Naive B cell (primary cell): ENCODE measurements around the gene H2AZ2. TPM values are rescaled to one million over a fixed set of nuclear protein-coding genes. Genes with fewer than 3 reads are reported as not detected.
"Not testable (repeated sequence)": the region's sequence is repeated elsewhere in the genome, so short reads cannot be mapped to it uniquely, and the experiment has no call there.

ENCODE experiments used
- ATAC-seq, 2 donors: fragments of 150-1000 bp; cut with Tn5 transposase; 2 replicates each; pipeline ENCODE4 v1.10.0; 2021; ENCODE audit warnings: low read depth in 2 of 2, mild to moderate bottlenecking in 2 of 2, moderate library complexity in 2 of 2
- DNase-seq: peaks from one replicate; pipeline ENCODE4 v3.0.0; 2022
- H3K27ac Mint-ChIP-seq, 6 donors: one replicate each; pipeline ENCODE4 v1.8.0; 2020 to 2022; ENCODE audit warnings: mild to moderate bottlenecking in 6 of 6, mixed read lengths in 6 of 6, moderate library complexity in 5 of 6, inconsistent platforms in 2 of 6
- H3K27me3 Mint-ChIP-seq, 3 donors: one replicate each; pipeline ENCODE4 v1.8.0; 2021 to 2022; ENCODE audit warnings: mixed read lengths in 3 of 3, mild to moderate bottlenecking in 1 of 3
- H3K36me3 Mint-ChIP-seq, 2 donors: one replicate each; pipeline ENCODE4 v1.8.0; 2020 to 2022; ENCODE audit warnings: mixed read lengths in 2 of 2, inconsistent platforms in 1 of 2, mild to moderate bottlenecking in 1 of 2
- H3K4me1 Mint-ChIP-seq, 3 donors: one replicate each; pipeline ENCODE4 v1.8.0; 2020 to 2022; ENCODE audit warnings: mixed read lengths in 3 of 3, inconsistent platforms in 1 of 3, mild to moderate bottlenecking in 1 of 3, moderate library complexity in 1 of 3
- H3K4me3 Mint-ChIP-seq, 8 donors: one replicate each; pipeline ENCODE4 v1.8.0; 2020 to 2022; ENCODE audit warnings: mild to moderate bottlenecking in 8 of 8, mixed read lengths in 8 of 8, moderate library complexity in 8 of 8, inconsistent platforms in 2 of 8
- H3K9me3 Mint-ChIP-seq, 7 donors: one replicate each; pipeline ENCODE4 v1.8.0; 2020 to 2022; ENCODE audit warnings: mixed read lengths in 7 of 7, mild to moderate bottlenecking in 5 of 7, inconsistent platforms in 2 of 7, moderate library complexity in 1 of 7
- polyA plus RNA-seq, 6 donors: library from polyadenylated mRNA; unstranded; fragments of 300-500 nt; fragmentation: Illumina TruSeq; gene quantifications; one replicate each; pipeline ENCODE4 v1.2.3, GENCODE V29; 2021; ENCODE audit warnings: low read depth in 6 of 6

H2AZ2 gene
- polyA plus RNA-seq, 6 donors from 2014 or later: 128 to 168 (median 145) TPM

GRCh38 chr7:44797329-44798258, 50.3 kb downstream of the H2AZ2 start:
- H3K36me3 Mint-ChIP-seq: peaks cover 0 to 18% of the 10 kb centered on the region in 2 donors
- no peaks in the 10 kb centered on the region for H3K27me3 Mint-ChIP-seq
- ATAC-seq (peak; percentile 50 to 51), DNase-seq (peak; percentile 79)
- H3K27ac Mint-ChIP-seq: peak overlapping the region; percentile 97 to 99 (median 99)
- peak overlapping the region; percentile 94 to 99 (median 97) for H3K4me3 Mint-ChIP-seq
- peaks cover 17 to 41% (median 31%) of the 10 kb centered on the region in 3 donors for H3K4me1 Mint-ChIP-seq
- no peaks in the 10 kb centered on the region for H3K9me3 Mint-ChIP-seq

- H3K27ac Mint-ChIP-seq: peak within 1 kb of the TSS; percentile 97 to 99 (median 99)
- no peaks in the 10 kb centered on the region for H3K27me3 Mint-ChIP-seq
- ATAC-seq (peak; percentile 86 to 88), DNase-seq (peak; percentile 98)
- peaks cover 17 to 39% (median 31%) of the 10 kb centered on the region in 3 donors for H3K4me1 Mint-ChIP-seq
- H3K4me3 Mint-ChIP-seq: peak within 1 kb of the TSS; percentile 94 to 99 (median 97)
- no peaks in the 10 kb centered on the region for H3K9me3 Mint-ChIP-seq
- peaks cover 0 to 16% of the 10 kb centered on the region in 2 donors for H3K36me3 Mint-ChIP-seq
Observed at GRCh38 chr7:44796504-44797328, 51.2 kb downstream of the H2AZ2 start, which contains the start of gene PPIA. Gene PPIA (plus strand): TSS chr7:44796681. CDS start chr7:44796725, 44 bp downstream.

DNA sequence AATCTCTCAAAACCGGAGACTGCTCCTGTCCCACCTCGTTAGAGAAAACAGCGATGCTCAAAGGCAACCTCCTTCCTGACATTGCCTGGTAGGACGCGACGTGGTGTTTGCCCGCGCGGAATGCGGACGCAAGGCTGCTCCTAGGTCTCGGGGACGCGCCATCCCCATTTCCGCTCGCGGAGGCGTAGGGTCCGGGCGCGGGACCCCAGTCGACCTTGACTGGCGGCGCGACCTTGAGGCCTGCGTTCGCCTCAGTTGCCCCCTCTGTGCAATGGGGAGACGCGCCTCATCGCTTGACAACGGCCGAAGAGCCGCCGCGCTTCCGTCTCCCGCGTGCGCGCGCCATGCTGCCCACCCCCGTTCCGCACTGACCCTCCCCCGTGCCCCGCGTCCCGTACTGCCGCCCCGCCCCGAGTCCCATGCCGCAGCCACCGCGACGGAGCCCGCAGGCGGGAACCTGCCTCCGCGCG, 51.8 kb downstream of the H2AZ2 start:
- Mint-ChIP-seq H3K36me3 (peaks cover 0 to 14% of the 10 kb centered on the region in 2 donors), H3K4me3 (peak overlapping the region; percentile 94 to 99 (median 97)), H3K9me3 (no peaks in the 10 kb centered on the region), H3K4me1 (peaks cover 17 to 33% (median 30%) of the 10 kb centered on the region in 3 donors), H3K27ac (peak overlapping the region; percentile 92 to 99 (median 97)), H3K27me3 (no peaks in the 10 kb centered on the region)
- no peak for DNase-seq
- peak; percentile 6 to 10 for ATAC-seq

DNA sequence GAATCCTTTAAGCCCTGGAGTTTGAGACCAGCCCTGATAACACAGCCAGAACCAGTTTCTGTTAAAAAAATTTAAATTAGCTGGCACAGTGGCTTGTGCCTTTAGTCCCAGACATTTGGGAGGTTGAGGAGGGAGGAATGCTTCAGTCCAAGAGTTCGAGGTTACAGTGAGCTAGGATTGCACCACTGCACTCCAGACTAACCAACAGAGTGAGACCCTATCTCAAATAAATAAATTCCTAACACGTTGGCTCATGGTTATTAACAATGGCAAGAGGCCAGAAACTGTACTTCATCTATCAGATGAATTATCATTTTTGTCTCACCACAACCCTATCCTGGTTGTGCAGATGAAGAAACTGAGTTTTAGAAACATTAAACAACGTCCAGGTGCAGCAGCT, 53.6 kb downstream of the H2AZ2 start:
- H3K36me3 Mint-ChIP-seq: no peaks in the 10 kb centered on the region
- no peak for ATAC-seq
- no peaks in the 10 kb centered on the region for H3K9me3 Mint-ChIP-seq
- peak overlapping the region in 1 of 6 donors; percentile 49 for H3K27ac Mint-ChIP-seq
- no peak for DNase-seq
- H3K4me3 Mint-ChIP-seq: peak overlapping the region in 4 of 8 donors; percentile 32 to 74 (median 52)
- peaks cover 13 to 22% (median 20%) of the 10 kb centered on the region in 3 donors for H3K4me1 Mint-ChIP-seq
- no peaks in the 10 kb centered on the region for H3K27me3 Mint-ChIP-seq

- no peak for ATAC-seq
- Mint-ChIP-seq H3K27me3 (no peaks in the 10 kb centered on the region), H3K4me3 (peak overlapping the region in 4 of 8 donors; percentile 4 to 74 (median 34)), H3K27ac (peak overlapping the region in 1 of 6 donors; percentile 49), H3K36me3 (no peaks in the 10 kb centered on the region), H3K9me3 (no peaks in the 10 kb centered on the region), H3K4me1 (peaks cover 13 to 22% (median 19%) of the 10 kb centered on the region in 3 donors)
- DNase-seq: no peak
Observed at GRCh38 chr7:44793919-44794318, 54.0 kb downstream of the H2AZ2 start.

- DNase-seq: no peak
- ATAC-seq: no peak
- Mint-ChIP-seq H3K4me1 (peaks cover 9 to 13% (median 9%) of the 10 kb centered on the region in 3 donors), H3K27me3 (no peaks in the 10 kb centered on the region), H3K9me3 (no peaks in the 10 kb centered on the region), H3K4me3 (peak overlapping the region in 1 of 8 donors; percentile 29), H3K36me3 (no peaks in the 10 kb centered on the region), H3K27ac (peak overlapping the region in 3 of 6 donors; percentile 3 to 90 (median 52))
Observed at GRCh38 chr7:44791278-44792219, 56.3 kb downstream of the H2AZ2 start.

- Mint-ChIP-seq H3K27ac (peak overlapping the region in 1 of 6 donors; percentile 3), H3K36me3 (no peaks in the 10 kb centered on the region), H3K4me3 (peak overlapping the region in 1 of 8 donors; percentile 51), H3K27me3 (no peaks in the 10 kb centered on the region), H3K9me3 (no peaks in the 10 kb centered on the region), H3K4me1 (peaks cover 5 to 12% (median 9%) of the 10 kb centered on the region in 3 donors)
- no peak for DNase-seq
- no peak for ATAC-seq
Observed at GRCh38 chr7:44789990-44790389, 57.9 kb downstream of the H2AZ2 start.

DNA sequence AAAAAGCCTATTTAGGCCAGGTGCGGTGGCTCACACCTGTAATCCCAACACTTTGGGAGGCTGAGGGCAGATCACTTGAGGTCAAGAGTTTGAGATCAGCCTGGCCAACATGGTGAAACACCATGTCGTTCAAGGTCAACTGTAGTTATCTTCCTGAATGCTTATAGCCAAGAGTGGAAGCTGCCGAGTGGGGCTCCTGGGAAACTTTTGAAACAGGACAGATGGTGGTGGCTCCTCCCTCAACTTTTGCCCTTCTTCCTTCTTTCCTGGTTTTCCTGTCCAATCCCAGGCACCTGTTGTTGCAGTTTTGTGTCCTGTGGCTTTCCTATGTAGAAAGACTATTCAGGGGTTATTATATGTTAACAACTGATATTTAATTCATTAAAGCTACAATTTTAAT, 60.1 kb downstream of the H2AZ2 start:
- H3K36me3 Mint-ChIP-seq: peaks cover 6 to 8% of the 10 kb centered on the region in 2 donors
- H3K4me3 Mint-ChIP-seq: peak overlapping the region in 2 of 8 donors; percentile 14 to 30
- DNase-seq: no peak
- ATAC-seq: no peak
- H3K27ac Mint-ChIP-seq: peak overlapping the region in 4 of 6 donors; percentile 1 to 88 (median 52)
- no peaks in the 10 kb centered on the region for H3K27me3 Mint-ChIP-seq
- peaks cover 4 to 10% (median 6%) of the 10 kb centered on the region in 7 donors for H3K9me3 Mint-ChIP-seq
- H3K4me1 Mint-ChIP-seq: peaks cover 5 to 12% (median 9%) of the 10 kb centered on the region in 3 donors

- Mint-ChIP-seq H3K9me3 (peaks cover 5 to 17% (median 9%) of the 10 kb centered on the region in 7 donors), H3K4me3 (peak overlapping the region in 5 of 8 donors; percentile 10 to 81 (median 30)), H3K4me1 (peaks cover 5 to 12% (median 9%) of the 10 kb centered on the region in 3 donors), H3K27ac (peak overlapping the region; percentile 34 to 87 (median 78)), H3K27me3 (no peaks in the 10 kb centered on the region), H3K36me3 (peaks cover 6 to 15% of the 10 kb centered on the region in 2 donors)
- ATAC-seq (peak; percentile 95 to 96), DNase-seq (peak; percentile 51)
Observed at GRCh38 chr7:44787041-44787440, 60.8 kb downstream of the H2AZ2 start.

DNA sequence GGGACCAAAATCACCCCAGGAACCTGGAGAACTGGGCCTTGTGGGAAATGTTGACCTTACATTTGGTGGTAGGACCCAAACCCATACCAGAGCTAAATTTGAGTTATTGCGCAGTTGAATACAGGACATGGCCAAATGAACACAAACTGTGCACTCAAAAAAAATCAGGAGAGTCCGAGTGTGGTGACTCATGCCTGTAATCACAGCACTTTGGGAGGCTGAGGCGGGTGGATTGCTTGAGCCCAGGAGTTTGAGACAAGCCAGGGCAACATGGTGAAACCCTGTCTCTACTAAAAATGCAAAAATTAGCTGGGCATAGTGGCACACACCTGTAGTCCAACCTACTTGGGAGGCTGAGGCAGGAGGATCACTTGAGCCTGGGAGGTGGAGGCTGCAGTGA, 62.7 kb downstream of the H2AZ2 start:
- H3K9me3 Mint-ChIP-seq: peaks cover 5 to 17% (median 9%) of the 10 kb centered on the region in 7 donors
- H3K4me1 Mint-ChIP-seq: peaks cover 5 to 12% (median 9%) of the 10 kb centered on the region in 3 donors
- peaks cover 6 to 16% of the 10 kb centered on the region in 2 donors for H3K36me3 Mint-ChIP-seq
- ATAC-seq, DNase-seq, H3K27me3 Mint-ChIP-seq: not testable (repeated sequence)
- H3K4me3 Mint-ChIP-seq: peak overlapping the region in 1 of 8 donors; percentile 22
- peak overlapping the region in 2 of 6 donors; percentile 58 to 66 for H3K27ac Mint-ChIP-seq

DNA sequence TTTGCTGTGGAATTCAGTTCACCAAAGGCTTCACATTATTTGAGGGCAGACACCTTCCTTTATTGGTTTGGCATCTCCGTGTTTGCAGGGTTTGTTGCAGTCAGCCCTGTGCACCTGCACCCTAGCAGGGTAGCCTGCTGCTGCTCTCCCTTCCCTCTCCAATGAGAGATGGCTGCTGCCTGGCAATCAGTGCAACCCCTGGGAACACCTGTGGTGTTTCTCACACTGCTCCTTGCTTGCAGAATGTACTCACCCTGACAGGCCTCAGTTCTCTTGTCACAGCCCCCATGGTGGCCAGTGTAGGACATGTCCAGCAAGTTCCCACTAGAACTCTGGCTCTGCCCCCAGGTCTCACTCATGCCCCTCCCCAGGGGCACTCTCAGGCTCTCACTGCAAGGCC, 63.5 kb downstream of the H2AZ2 start:
- Mint-ChIP-seq H3K27me3 (no peaks in the 10 kb centered on the region), H3K4me3 (no peak overlapping the region), H3K27ac (peak overlapping the region in 3 of 6 donors; percentile 37 to 83 (median 66)), H3K4me1 (peaks cover 5 to 12% (median 9%) of the 10 kb centered on the region in 3 donors), H3K36me3 (peaks cover 6 to 16% of the 10 kb centered on the region in 2 donors), H3K9me3 (peaks cover 5 to 17% (median 9%) of the 10 kb centered on the region in 7 donors)
- DNase-seq (no peak), ATAC-seq (no peak)

GRCh38 chr7:44783407-44783806, 64.5 kb downstream of the H2AZ2 start:
- Mint-ChIP-seq H3K27ac (peak overlapping the region in 2 of 6 donors; percentile 26 to 90), H3K9me3 (peaks cover 5 to 17% (median 9%) of the 10 kb centered on the region in 7 donors), H3K36me3 (peaks cover 6 to 16% of the 10 kb centered on the region in 2 donors), H3K4me3 (peak overlapping the region in 1 of 8 donors; percentile 1), H3K27me3 (no peaks in the 10 kb centered on the region), H3K4me1 (peaks cover 5 to 12% (median 9%) of the 10 kb centered on the region in 3 donors)
- ATAC-seq (no peak), DNase-seq (no peak)
